MCF 10A (cell line): ENCODE measurements around the gene ST3GAL4. TPM values are rescaled to one million over a fixed set of nuclear protein-coding genes. Genes with fewer than 3 reads are reported as not detected.

ENCODE experiments used
- BruUV-seq: library from RNA; stranded (reverse); fragments of 400-500 nt; replicated peaks from 2 replicates; lab custom pipeline; 2021; lab: Mats Ljungman, UMichigan
- CTCF ChIA-PET: fragments of 300-600 bp; sonication (Branson Sonifier 250); formaldehyde crosslinking; extraction: SDS; loops from one replicate; lab custom pipeline; 2021; ENCODE audit warnings: antibody characterized with exemption, inconsistent platforms; lab: Yijun Ruan, JAX
- POLR2A ChIA-PET: fragments of 300-600, 350-650 bp; sonication (Branson Sonifier 250); formaldehyde crosslinking; extraction: SDS; loops from one replicate; lab custom pipeline; 2020; ENCODE audit warnings: antibody characterized with exemption, inconsistent platforms; lab: Yijun Ruan, JAX
- DNase-seq: peaks from one replicate; pipeline ENCODE4 v3.0.0-alpha.2; 2018; ENCODE audit not compliant: unreplicated experiment
- H3K27ac Mint-ChIP-seq: one replicate; pipeline ENCODE4 v1.8.0; 2022; ENCODE audit warnings: mild to moderate bottlenecking, low read depth, mixed read lengths; ENCODE audit not compliant: unreplicated experiment
- H3K27me3 Mint-ChIP-seq: one replicate; pipeline ENCODE4 v1.8.0; 2022; ENCODE audit warnings: mixed read lengths; ENCODE audit not compliant: insufficient read depth, unreplicated experiment
- H3K36me3 Mint-ChIP-seq: one replicate; pipeline ENCODE4 v1.8.0; 2022; ENCODE audit warnings: mild to moderate bottlenecking, moderate library complexity, mixed read lengths; ENCODE audit not compliant: insufficient read depth, unreplicated experiment
- H3K4me1 Mint-ChIP-seq: one replicate; pipeline ENCODE4 v1.8.0; 2022; ENCODE audit warnings: mixed read lengths; ENCODE audit not compliant: insufficient read depth, unreplicated experiment
- H3K4me3 Mint-ChIP-seq: one replicate; pipeline ENCODE4 v1.8.0; 2022; ENCODE audit warnings: mild to moderate bottlenecking, moderate library complexity, mixed read lengths; ENCODE audit not compliant: unreplicated experiment
- H3K9me3 Mint-ChIP-seq: one replicate; pipeline ENCODE4 v1.8.0; 2022; ENCODE audit warnings: mixed read lengths; ENCODE audit not compliant: unreplicated experiment
- intact Hi-C: fragments of 100-400 bp; cut with micrococcal nuclease; formaldehyde crosslinking; loops from 2 replicates; pipeline ENCODE4 v1.14.1; 2022
- total RNA-seq: library from RNA; stranded (reverse); gene quantifications from 2 replicates; pipeline ENCODE4 v1.2.3, GENCODE V29; 2022
- TF ChIP-seq, protein P1 (sequence below): fragments of 200-600 bp; IDR thresholded peaks from one replicate; pipeline ENCODE4 v1.8.0; 2022; ENCODE audit warnings: antibody characterized with exemption, mild to moderate bottlenecking; ENCODE audit not compliant: unreplicated experiment

Gene ST3GAL4
- total RNA-seq, 1 experiment from 2014 or later, result 15.3 TPM

DNA sequence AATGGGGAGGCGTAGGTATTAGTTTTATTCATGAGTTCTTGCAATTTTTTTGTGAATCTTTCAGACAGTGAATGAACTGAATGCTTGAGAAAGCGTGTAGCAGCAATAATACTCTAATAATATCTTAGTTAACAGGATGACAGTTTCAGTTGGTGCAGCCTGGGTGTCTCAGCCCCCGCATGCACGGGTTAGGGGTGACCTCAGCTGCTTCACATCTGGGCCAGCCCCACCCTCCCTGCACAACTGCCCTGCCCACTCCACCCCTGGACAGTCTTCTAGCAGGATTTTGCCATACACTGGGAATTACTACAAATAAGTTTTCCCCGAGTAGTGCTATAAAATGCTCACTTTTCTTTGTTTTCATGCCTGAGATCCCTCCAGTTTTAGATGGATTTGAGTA lies 83.2 kb downstream of the ST3GAL4 start:
- TF ChIP-seq, protein P1, sequence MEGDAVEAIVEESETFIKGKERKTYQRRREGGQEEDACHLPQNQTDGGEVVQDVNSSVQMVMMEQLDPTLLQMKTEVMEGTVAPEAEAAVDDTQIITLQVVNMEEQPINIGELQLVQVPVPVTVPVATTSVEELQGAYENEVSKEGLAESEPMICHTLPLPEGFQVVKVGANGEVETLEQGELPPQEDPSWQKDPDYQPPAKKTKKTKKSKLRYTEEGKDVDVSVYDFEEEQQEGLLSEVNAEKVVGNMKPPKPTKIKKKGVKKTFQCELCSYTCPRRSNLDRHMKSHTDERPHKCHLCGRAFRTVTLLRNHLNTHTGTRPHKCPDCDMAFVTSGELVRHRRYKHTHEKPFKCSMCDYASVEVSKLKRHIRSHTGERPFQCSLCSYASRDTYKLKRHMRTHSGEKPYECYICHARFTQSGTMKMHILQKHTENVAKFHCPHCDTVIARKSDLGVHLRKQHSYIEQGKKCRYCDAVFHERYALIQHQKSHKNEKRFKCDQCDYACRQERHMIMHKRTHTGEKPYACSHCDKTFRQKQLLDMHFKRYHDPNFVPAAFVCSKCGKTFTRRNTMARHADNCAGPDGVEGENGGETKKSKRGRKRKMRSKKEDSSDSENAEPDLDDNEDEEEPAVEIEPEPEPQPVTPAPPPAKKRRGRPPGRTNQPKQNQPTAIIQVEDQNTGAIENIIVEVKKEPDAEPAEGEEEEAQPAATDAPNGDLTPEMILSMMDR, result no peak
- H3K4me3 Mint-ChIP-seq, result no peak overlapping the region
- H3K4me1 Mint-ChIP-seq, result peaks cover 5% of the 10 kb centered on the region
- intact Hi-C loops, result loop anchor here (10.0 kb wide), 1 partner anchor 84 kb away; the partner anchor contains the start of gene ST3GAL4
- no peaks in the 10 kb centered on the region for H3K27me3 Mint-ChIP-seq
- POLR2A ChIA-PET, result no interaction called here
- no TSS peak for BruUV-seq
- H3K27ac Mint-ChIP-seq, result no peak overlapping the region
- no peaks in the 10 kb centered on the region for H3K9me3 Mint-ChIP-seq
- CTCF ChIA-PET, result interaction anchor here (0.6 to 9.1 kb wide), 4 partner anchors 9 to 973 kb away, joined by 3 to 111 read pairs (median 4); no protein-coding TSS in a partner anchor
- DNase-seq, result no peak
- no peaks in the 10 kb centered on the region for H3K36me3 Mint-ChIP-seq

DNA sequence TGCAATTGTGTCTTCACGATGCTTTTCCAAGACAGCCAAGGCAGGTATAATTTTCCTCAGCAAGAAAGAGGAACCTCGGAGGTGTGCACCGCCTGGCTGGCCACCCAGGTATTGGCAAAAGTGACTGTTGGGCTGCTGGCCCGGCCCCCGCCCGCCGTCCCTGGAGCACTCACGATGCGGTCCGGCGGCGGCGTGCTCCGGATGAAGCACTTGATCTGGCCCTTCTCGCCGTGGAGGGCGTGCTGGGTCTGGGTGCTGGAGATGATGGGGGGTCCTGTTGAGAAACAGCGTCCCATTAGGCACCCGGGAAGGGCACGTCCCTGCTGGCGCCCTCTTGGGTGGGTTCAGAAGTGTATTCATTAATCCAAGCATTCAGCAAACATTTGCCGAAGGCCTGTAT lies 84.8 kb downstream of the ST3GAL4 start:
- no TSS peak for BruUV-seq
- Mint-ChIP-seq H3K27ac (no peak overlapping the region), H3K9me3 (no peaks in the 10 kb centered on the region), H3K27me3 (no peaks in the 10 kb centered on the region), H3K36me3 (no peaks in the 10 kb centered on the region), H3K4me1 (peaks cover 5% of the 10 kb centered on the region), H3K4me3 (no peak overlapping the region)
- no peak for DNase-seq
- intact Hi-C loops, result loop anchor here (5.0 to 10.0 kb wide), 3 partner anchors 165 to 1717 kb away; no protein-coding TSS in a partner anchor
- POLR2A ChIA-PET, result no interaction called here
- CTCF ChIA-PET, result interaction anchor here (0.6 to 9.1 kb wide), 22 partner anchors 9 to 910 kb away, joined by 3 to 111 read pairs (median 4); no protein-coding TSS in a partner anchor
- TF ChIP-seq, protein P1, result no peak

DNA sequence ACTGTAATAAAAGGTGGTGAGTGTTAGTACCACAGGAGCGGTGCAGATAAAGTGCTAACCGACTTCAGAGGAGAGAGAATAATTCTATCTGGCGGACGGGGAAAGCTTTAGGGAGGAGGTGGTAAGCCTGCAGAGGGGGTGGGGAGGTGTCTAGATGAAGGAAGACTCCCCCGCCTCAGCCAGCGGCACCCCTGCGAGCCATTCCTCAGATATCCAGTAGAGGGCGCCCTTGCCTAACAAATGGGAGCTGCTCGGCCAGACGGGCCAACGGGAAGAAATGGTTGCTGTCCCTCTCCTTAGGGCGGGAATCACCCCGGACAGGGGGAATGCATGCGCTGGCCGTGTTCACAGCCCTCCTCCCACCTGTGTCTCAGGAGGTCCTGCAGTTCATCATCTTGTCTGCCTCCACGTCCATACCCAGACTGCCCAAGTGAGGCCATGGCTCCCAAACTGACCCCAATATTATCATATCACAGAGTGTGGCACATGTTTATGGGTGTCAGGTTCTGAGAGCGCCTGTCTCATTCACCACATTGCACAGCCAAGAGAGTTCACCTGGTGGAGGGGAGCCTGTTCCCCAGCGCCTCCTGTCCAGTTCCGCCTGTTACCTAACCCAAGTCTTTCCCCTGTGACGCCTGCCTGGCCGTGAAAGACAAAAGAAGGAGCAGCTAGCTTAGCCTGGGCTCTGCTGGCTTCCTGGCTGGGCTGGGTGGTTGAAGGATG lies 85.5 kb downstream of the ST3GAL4 start:
- intact Hi-C loops, result loop anchor here (1.0 to 10.0 kb wide), 6 partner anchors 39 to 1716 kb away; no protein-coding TSS in a partner anchor
- ChIA-PET CTCF (interaction anchor here (0.6 to 9.1 kb wide), 28 partner anchors 8 to 912 kb away, joined by 3 to 111 read pairs (median 4); no protein-coding TSS in a partner anchor), POLR2A (no interaction called here)
- no peak overlapping the region for H3K27ac Mint-ChIP-seq
- H3K9me3 Mint-ChIP-seq, result no peaks in the 10 kb centered on the region
- TF ChIP-seq, protein P1, result peak; percentile 95
- no peaks in the 10 kb centered on the region for H3K27me3 Mint-ChIP-seq
- no peak overlapping the region for H3K4me3 Mint-ChIP-seq
- BruUV-seq, result no TSS peak
- no peaks in the 10 kb centered on the region for H3K36me3 Mint-ChIP-seq
- peaks cover 5% of the 10 kb centered on the region for H3K4me1 Mint-ChIP-seq
- peak; percentile 80 for DNase-seq

DNA sequence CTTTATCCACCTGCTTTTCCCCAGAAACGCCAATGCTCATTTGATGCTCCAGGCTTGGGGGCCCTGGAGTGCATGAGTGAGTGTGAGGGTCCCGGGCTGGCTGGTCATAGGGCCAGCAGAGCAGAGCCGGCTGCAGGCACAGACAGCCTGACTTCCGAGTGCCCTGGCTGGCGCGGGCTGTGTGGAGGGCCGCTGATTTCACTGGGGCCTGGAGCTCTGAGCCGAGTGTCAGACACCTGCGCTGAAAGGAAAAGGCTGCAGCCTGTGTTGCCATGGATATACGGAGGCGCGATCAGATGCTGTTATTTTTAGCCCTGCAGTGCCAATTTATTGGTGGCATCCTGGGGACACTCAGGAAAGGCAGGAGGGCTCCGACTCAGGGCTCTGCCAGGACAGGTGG lies 87.6 kb downstream of the ST3GAL4 start:
- H3K27me3 Mint-ChIP-seq, result no peaks in the 10 kb centered on the region
- DNase-seq, result no peak
- TF ChIP-seq, protein P1, result no peak
- BruUV-seq, result no TSS peak
- H3K4me1 Mint-ChIP-seq, result peaks cover 5% of the 10 kb centered on the region
- H3K9me3 Mint-ChIP-seq, result no peaks in the 10 kb centered on the region
- H3K36me3 Mint-ChIP-seq, result no peaks in the 10 kb centered on the region
- H3K27ac Mint-ChIP-seq, result no peak overlapping the region
- intact Hi-C loops, result loop anchor here (5.0 to 10.0 kb wide), 3 partner anchors 162 to 1714 kb away; no protein-coding TSS in a partner anchor
- no peak overlapping the region for H3K4me3 Mint-ChIP-seq
- ChIA-PET POLR2A (interaction anchor here (0.7 kb wide), 2 partner anchors 34 to 74 kb away, joined by 3 read pairs; no protein-coding TSS in a partner anchor), CTCF (interaction anchor here (0.6 to 9.1 kb wide), 9 partner anchors 11 to 862 kb away, joined by 3 to 111 read pairs (median 5); no protein-coding TSS in a partner anchor)
